ENCODE results near the gene BSN.

Gene BSN

DNA sequence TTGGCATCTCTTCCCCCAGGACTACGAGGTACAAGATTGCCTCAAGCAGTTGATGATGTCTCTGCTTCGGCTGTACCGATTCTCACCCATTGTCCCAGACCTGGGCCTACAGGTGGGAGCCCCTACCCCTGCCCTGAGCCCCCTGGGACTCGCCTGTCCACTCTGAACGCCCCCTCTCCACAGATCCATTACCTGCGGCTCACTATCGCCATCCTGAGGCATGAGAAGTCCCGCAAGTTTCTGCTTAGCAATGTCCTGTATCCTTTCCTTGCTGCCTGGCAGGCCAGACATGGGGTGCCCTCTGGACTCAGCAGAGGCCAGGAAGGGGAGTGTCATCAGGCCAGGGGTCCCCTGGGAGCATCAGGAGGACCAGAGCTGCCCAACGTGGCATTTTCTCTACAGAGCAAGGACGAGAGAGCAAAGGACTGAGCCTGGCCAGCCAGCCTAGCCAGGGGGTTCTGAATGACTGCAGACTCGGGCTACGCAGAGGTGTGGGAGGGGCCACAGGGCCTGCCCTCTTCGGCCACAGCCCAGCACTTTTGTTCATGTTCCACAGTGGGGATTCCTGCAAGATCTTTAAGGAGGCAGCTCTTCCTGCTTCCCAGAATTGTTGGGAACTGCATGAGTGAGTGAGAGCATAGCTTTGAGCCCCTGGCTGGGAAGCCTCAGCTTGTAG lies 146.3 kb downstream of the BSN start:
- no peak for DNase-seq

DNA sequence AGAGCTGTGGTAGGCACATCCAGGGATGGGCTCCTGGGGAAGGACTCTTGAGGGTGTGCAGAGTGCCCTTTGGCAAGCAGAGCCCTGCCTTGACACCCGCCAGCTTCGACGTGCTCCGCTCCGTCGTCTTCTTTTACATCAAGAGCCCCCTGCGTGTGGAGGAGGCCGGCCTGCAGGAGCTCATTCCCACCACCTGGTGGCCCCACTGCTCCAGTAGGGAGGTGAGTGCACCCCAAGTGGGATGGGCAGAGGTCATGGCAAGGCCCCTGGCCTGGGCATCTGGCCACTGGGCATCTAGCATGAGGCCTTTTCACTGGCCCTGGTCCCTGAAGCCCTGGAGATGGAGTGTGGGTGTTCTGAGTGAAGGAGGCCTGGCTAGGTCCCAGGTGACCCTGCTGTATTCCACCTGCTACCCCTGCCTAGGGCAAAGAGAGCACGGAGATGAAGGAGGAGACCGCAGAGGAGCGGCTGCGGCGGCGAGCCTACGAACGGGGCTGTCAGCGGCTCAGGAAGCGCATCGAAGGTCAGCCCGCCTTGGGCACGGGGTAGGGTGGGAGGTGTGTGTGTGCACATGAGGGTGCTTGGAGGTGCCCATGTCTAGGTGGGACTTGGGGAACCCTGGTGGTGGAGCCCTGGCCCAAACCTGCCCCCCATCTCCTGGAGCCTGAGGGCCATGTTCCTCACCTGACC lies 147.3 kb downstream of the BSN start:
- no peak for DNase-seq

DNA sequence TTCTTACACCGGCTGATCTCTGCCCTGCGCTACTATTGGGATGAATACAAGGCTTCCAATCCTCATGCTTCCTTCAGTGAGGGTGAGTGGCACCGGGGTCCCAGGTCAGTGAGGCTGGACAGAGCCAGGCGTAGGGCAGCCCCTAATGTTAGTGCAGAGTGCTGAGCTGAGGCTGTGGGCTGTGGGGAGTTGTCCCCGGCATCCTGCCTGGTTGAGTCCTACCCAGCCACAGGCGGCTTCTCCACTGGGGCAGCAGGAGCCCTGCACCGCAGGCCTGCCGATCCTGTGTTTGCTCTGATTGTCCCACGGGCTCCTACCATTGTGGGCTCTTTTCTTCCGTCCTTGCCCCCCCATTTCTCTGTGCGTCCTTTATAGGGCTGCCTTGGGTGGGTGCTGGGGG lies 148.4 kb downstream of the BSN start:
- no peak for DNase-seq

- peak; percentile 74 for DNase-seq
Observed at GRCh38 chr3:49703443-49703927, 149.2 kb downstream of the BSN start.

- no peak for DNase-seq
Observed at GRCh38 chr3:49703956-49704355, 149.7 kb downstream of the BSN start.

GRCh38 chr3:49704629-49705028 lies 150.4 kb downstream of the BSN start:
- DNase-seq: no peak

DNA sequence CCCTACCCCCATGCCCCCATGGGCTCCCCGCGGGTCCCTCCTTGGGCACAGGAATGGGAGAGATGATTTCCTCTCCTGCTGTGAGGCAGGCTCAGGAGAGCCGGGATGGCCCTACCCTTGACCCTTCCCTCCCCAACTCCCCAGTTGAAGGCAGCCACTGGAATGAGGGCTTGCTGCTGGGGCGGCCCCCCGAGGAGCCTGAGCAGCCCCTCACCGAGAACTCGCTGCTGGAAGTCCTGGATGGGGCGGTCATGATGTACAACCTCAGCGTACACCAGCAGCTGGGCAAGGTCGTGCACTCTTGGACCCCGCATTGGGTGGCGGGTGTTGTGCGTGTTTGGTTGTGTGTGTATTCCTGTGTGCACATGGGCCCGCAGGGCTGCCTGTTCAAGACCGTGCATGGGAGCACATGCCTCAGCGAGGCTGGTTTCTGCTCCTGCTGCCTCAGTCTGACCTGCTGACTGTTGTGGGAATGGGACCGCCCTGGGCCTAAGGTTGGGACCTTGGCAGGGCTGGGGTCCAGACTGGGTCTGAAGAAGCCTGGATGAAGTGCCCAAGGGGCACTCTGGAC lies 151.2 kb downstream of the BSN start:
- DNase-seq: no peak

- no peak for DNase-seq
Observed at GRCh38 chr3:49706456-49707112, 152.3 kb downstream of the BSN start.

GRCh38 chr3:49707113-49707480 lies 152.8 kb downstream of the BSN start:
- no peak for DNase-seq

DNA sequence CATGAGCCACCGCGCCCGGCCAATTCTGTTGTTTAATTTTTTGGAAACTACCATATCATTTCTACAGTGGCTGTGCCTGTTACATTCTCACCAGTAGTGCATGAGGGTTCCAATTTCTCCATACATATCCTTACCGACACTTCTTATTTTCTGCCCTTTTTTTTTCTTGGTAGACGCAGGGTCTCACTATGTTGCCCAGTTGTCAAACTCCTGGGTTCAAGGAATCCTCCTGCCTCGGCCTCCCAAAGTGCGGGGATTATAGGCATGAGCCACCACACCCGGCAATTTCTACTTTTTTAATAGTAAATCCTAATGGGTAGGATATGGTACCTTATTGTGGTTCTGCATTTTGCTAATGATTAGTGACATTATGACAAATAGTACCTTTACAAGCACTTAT lies 155.6 kb downstream of the BSN start:
- DNase-seq: no peak

- no peak for DNase-seq
Observed at GRCh38 chr3:49711489-49711888, 157.2 kb downstream of the BSN start.

DNA sequence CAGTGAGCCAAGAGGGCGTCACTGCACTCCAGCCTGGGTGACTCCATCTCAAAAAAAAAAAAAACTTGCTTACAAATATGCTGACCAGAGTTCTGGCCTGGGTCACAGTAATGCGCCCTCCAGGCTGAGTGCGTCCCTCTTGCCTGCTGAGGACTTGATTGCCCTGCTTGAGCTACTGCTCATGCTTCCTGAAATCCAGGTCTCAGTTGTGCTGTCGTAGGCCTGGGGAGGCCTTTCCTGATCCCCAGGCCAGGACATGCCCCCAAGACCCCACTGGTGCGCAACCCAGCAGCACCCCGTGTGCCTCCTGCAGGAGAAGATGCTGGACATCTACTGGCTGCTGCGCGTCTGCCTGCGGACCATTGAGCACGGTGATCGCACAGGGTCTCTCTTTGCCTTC lies 157.9 kb downstream of the BSN start:
- DNase-seq: no peak

DNA sequence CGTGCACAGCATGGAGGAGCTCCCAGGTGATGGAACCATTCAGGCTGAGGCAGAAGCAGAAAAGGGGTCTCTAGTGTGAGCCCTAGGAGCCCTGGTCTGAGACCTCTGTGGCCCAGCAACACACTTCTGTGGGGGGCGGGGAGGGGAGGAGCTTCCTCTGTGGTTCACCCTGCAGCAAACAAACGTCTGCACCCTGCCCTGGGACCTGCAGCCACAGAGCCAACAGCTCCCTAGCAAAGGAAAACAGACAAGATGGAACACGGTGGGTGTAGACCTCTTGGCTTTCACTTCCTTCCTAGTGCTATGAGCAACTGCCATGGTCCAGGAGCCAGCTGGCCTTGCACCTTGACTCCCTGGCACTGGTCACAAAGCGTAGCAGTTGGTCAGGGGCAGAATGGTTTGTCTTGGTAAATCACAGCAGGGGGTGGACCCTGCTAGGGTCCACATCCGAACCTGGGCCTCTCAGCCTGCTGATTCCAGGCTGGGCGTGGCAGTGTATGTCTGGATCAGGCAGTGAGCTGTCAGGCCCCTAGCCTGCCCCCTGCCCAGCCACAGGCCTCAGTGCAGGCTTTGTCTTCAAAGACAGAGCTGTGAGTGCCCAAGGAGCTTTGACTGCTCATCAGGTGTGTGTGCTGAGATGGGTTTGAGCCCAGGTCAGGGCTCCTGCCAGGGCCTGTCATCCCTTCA lies 158.5 kb downstream of the BSN start:
- no peak for DNase-seq

- no peak for DNase-seq
Observed at GRCh38 chr3:49713336-49714105, 159.2 kb downstream of the BSN start.

- no peak for DNase-seq
Observed at GRCh38 chr3:49714728-49715550, 160.7 kb downstream of the BSN start.

DNA sequence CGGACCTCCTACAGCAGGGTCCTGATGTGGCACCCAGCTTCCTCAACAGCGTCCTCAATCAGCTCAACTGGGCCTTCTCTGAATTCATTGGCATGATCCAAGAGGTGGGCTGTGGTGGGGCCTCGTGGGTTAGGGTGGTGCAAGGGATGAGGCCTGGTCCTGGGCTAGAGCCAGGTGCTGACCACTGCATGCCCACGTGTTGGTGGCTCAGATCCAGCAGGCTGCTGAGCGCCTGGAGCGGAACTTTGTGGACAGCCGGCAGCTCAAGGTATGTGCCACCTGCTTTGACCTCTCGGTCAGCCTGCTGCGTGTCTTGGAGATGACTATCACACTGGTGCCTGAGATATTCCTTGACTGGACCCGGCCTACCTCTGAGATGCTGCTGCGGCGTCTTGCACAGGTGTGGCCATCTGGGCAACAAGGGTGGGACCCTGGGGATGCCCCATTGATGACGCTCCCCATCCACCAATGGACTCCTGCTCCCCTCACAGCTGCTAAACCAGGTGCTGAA lies 161.4 kb downstream of the BSN start:
- no peak for DNase-seq

DNA sequence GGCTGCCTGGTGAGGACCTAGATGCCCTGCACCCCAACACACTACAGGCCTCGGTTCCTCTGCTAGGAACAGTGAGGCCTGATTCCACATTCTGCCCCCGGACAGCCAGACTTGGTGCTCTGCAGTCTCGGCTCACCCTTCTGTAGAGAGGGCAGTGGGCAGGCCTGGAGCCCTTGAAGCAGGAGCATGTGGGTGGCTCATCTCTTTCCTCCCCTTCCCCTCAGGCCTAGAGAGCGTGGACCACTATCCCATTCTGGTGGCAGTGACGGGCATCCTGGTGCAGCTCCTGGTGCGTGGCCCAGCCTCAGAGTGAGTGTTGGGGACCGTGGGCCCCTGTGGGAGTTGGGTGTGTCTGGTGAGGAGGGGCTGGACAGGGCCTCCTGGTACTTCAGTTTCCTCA lies 161.9 kb downstream of the BSN start:
- DNase-seq: no peak

- no peak for DNase-seq
Observed at GRCh38 chr3:49716691-49717210, 162.5 kb downstream of the BSN start.

- DNase-seq: no peak
Observed at GRCh38 chr3:49717211-49717958, 163.1 kb downstream of the BSN start.
